ENCODE results near the gene GAS2L1.

GAS2L1 gene

DNA sequence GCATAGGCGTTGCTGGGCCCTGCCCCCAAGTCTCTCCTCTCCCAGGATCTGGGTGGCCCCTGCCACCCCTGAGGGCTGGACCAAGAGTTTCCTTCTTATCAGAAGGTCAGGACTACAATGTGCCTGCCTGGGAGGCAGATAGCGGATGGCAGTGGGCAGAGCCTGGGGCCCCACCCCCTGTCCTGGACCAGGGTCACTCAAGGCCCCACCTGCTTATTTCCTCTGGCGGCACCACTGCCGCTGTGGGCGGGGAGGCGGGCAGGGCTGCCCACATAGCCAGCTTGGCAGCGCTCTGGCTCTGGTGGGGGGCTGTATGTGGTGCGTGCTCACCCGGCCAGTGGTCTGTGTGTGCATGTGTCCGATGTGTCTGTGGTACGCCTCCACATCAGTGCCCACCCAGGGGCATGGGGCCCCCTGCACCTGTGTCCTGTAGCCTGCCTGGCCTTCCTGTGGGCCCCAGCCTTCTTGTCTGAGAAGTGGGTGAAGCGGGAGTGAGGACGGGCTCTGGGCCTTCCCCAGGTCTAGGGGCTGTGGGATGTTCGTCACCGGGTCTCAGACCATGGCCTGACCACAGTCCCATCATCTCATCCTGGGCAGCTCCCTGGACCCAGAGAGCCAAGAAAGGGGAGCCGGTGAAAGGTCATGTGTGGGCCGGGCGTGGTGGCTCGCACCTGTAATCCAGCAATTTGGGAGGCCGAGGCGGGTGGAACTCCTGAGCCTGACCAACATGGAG is 3.0 kb downstream of the GAS2L1 start:
- DNase-seq (ENCODE audit: low read depth, low spot score), result peak; percentile 35

DNA sequence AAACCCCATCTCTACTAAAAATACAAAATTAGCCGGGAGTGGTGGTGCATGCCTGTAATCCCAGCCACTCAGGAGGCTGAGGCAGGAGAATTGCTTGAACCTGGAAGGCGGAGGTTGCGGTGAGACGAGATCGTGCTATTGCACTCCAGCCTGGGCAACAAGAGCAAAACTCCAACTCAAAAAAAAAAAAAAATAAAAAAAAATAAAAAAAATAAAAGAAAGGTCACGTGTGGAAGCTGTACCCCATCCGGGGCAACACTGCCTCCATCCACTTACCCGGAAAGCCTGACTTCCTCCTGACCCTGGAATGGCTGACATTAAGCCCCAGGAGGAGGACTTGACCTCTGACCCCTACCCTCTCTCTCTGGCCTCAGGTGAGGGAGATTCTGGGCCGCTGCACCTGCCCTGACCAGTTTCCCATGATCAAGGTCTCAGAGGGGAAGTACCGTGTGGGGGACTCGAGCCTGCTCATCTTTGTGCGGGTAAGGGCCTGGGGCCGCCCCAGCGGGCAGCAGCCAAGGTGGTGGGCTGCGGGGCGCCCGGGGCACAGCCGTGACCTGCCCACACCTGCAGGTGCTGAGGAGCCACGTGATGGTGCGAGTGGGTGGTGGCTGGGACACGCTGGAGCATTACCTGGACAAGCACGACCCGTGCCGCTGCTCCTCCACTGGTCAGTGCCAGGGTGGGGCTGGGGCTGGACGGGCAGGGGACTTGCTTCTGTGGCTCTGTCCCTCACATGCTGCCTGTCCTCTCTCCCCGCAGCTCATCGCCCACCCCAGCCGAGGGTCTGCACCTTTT is 3.8 kb downstream of the GAS2L1 start:
- DNase-seq (ENCODE audit: low read depth, low spot score), result peak; percentile 16

DNA sequence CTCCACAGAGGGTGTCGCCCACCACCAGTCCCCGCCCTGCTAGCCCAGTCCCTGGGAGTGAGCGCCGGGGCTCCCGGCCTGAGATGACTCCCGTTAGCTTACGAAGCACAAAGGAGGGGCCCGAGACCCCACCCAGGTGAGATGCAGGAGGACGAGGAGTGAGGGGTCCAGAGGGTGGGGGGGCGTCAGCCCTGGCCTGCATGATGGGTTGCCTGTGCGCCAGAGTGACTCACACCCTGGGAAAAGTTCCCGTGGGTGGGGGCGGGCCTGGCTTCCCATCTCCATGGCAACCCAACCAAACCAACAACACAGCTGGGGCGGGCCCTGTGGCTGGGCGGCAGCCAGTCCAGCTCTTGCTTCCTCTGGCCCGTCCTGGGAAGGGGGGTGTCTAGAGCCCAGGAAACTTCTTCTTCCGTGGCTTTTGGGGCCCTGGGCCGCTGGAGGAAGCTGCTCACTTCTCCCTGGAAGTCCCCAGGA is 4.5 kb downstream of the GAS2L1 start:
- DNase-seq (ENCODE audit: low read depth, low spot score), result peak; percentile 99

DNA sequence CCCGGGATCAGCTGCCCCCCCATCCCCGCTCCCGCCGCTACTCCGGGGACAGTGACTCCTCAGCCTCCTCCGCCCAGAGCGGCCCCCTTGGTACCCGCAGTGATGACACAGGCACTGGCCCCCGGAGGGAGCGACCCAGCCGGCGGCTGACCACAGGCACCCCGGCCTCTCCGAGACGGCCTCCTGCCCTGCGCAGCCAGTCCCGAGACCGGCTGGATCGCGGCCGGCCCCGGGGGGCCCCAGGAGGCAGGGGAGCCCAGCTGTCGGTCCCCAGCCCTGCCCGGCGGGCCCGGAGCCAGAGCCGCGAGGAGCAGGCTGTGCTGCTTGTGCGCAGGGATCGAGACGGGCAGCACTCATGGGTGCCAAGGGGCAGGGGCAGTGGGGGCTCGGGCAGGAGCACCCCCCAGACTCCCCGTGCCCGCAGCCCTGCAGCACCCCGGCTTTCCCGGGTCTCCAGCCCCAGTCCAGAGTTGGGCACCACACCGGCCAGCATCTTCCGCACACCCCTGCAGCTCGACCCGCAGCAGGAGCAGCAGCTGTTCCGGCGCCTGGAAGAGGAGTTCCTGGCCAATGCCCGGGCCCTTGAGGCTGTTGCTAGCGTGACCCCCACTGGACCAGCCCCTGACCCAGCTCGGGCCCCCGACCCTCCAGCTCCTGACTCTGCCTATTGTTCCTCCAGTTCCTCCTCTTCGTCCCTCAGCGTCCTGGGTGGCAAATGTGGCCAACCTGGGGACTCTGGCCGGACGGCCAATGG is 5.2 kb downstream of the GAS2L1 start:
- peak; percentile 57 for DNase-seq (ENCODE audit: low read depth, low spot score)

DNA sequence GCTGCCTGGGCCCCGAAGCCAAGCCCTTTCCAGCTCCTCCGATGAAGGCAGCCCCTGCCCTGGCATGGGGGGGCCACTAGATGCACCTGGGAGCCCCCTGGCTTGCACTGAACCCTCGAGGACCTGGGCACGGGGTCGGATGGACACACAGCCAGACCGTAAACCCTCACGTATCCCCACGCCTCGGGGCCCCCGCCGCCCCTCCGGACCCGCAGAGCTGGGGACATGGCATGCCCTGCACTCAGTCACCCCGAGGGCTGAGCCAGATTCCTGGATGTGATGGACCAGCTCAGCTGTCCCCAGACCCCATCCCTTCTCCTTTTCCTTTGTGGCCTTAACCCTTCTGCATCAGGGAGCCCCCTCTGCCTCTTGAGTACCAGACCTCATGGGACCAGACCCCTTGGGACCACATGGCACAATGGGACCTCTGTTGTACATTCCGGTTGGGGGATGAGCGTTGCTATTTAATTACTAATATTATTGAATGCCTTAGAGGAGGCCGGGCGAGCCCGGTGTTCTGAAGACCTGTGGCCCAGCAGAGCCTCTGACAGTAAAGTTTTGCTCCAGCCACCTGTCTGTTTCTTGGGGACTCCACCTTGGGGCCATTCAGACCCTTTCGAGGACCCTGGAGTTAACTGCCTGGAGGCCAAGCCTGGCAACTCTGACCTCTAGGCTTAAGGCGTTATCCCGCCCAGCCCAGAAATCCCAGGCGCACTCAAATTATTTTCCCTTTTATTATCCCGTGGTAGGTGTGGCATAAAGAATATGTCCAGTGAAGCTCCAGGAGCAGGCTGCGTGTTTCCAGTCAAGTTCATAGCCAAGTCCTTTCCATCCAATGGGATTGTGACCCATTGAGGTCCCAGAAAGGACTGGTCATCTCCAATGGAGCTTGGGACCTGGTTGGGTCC is 6.0 kb downstream of the GAS2L1 start:
- DNase-seq (ENCODE audit: low read depth, low spot score), result no peak

DNA sequence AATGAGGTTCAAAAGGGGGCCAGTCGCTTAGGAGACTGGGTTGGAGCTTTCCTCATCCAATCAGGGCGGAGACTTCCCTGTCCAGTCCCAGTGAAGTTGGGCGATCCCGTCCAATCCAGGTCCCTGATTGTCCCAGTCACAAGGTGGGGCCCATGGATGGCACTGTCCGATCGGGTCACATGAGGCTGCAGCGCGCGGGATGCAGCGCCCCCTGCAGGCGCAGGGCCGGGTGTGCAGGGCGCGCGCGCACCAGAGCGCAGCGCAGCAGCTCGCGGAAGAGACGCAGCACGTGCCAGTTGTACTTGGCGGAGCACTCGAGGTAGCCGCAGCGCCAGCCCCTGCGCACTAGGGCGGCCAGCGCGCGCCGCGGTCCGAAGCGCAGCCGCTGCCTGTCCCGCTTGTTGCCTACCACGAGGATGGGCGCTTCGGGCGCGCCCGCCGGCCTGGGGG is 6.7 kb downstream of the GAS2L1 start:
- peak; percentile 63 for DNase-seq (ENCODE audit: low read depth, low spot score)

DNA sequence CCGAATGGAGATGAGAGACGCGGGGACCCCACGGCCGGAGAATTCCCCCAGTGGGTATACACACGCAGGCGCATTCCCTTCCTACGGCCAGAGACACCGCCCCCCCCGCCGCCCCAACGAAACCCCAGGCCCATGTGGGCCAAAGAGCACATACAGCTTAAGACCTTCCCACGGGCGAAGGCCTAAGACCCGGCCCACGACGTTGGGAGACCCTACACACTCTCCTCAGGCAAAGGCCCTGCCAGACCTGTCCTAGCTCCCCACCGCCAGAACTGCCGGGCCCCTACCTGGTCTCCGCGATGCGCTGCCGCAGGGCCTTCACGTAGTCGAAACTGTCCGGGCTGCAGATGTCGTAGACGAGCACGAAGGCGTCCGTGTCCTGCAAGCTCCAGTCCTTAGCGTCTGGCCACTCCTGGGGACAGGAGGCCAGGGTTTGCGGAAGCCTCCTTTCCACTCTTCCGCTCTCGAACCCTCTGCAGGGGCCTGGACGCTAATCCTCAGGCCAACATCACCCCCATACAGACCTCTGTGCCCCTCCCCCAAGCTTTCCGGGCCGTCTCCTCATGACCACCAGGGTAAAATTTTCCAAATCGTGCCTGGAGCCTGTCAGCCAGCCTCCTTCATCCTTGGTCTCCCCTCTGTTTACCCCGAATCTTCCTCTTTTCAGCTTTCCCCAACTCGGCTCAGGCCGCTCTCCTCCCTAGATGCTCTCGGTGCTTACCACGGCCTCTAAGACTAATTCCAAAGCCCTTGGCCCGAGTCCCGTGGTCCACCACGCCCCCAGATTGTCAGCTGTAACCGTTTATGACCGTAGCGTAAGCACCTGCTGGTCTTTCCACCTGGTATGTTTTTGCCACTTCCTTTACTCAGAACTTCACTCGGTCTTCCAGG is 7.4 kb downstream of the GAS2L1 start:
- DNase-seq (ENCODE audit: low read depth, low spot score), result no peak

DNA sequence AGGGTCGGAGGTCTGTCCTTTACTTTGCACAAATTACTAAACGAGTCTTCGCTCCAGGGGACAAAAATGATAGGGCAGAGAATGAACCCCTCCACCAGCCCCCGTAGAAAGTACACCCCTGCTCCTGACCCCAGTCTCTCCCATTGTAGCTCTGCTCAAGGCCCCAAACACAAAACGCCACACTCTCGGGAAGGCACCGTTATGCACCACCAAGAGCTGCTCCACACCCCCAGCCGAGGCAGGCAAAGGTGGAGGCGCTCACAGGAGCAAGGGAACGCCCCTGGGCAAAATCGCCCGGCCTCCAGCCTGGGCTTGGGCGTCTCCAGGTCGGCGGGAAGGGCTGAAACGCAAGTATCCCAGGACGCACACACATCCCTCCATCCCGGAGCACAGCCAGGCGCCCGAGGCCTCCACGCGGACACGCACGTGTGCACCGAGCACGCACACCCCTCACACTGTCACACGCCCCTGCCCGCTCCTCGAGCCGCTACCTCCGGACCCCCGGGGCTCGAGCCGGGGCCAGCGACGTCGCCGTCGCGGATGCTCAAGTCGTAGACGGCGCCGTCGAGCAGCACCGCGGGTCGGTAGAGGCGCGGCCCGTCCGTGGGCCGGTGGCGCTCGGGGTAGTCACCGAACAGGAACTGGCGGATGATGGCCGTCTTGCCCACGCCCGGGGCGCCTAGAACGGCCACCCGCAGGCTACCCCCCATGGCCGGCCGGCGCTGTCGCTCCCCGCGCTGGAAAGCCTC is 8.3 kb downstream of the GAS2L1 start:
- peak; percentile 40 for DNase-seq (ENCODE audit: low read depth, low spot score)

DNA sequence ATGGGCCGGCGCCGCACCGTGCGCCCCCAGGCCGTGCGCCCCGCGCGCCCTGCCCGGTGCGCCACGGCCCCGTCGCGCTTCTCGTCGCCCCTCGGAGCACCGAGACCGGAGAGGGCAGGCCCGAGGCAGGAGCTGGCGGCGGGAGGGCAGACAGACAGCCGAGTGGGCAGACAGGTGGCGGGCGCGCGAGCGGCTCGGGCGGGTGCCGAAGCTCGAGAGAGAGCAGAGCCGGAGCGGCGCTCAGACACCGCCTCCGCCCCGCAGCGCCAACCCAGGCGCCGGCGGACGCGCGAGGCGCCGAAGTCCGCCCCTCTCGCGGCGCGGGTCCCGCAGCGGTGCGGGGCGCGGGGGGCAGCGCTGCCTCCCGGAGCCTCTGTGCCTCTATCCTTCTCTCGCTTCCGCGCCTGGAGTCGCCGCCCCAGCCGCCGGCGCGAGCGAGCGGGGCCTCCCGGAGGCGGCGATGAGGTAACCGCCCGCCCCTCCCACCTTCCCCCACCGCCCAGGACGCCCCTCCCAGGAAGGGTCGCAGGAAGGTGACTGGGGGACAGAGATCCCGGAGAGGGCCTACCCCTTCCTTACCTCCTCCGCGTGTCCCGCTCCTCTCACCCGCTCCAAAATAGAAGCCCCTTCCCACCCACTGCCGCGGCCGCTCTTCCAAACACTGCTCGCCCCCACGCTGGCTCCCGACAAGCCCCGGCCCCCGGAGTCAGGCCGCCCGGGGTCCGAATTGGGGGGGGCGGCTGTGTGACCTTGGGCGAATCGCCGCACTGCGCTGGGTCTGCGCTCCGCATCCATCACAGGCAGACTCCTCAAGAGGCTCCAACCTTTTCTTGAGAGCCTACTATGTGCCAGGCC is 9.1 kb downstream of the GAS2L1 start, which contains the start of gene RASL10A:
TSS of gene RASL10A (minus strand) at position 412 of the 855 bp plus-strand sequence. CDS start 451 bp downstream, outside the sequence.
- peak; percentile 56 for DNase-seq (ENCODE audit: low read depth, low spot score)

DNA sequence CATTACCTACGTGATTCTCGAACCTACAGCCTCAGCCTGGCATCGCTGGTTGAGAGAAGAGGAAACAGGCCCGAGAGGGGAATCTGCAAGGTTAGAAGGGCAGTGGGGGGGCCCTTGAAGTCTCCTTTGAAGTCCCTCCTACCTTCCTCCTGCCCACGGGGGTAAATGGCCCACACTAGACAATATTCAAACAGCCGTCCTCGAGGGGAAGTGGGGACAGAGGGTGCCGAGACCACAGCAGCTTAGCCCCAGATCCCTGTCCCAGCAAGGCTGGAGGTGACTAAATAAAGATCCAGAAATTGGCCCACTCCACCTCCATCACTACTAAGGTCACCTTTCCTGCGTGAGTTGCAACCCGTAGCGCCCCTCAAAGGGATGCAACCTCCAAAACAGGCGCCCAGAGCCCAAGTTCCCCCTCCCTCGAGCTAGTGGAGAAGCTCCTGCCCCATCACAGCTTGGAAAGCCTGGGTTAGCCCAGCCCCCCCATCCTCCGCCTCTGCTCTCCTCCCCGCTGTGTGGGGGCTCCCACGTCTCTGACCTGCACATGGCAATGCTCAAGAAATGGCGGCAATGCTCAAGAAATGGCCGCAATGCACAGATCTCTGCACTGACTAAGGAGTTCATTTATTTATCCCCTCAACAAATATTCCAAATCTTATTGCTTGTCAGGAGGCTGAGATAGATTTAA is 9.8 kb downstream of the GAS2L1 start:
- no peak for DNase-seq (ENCODE audit: low read depth, low spot score)

DNA sequence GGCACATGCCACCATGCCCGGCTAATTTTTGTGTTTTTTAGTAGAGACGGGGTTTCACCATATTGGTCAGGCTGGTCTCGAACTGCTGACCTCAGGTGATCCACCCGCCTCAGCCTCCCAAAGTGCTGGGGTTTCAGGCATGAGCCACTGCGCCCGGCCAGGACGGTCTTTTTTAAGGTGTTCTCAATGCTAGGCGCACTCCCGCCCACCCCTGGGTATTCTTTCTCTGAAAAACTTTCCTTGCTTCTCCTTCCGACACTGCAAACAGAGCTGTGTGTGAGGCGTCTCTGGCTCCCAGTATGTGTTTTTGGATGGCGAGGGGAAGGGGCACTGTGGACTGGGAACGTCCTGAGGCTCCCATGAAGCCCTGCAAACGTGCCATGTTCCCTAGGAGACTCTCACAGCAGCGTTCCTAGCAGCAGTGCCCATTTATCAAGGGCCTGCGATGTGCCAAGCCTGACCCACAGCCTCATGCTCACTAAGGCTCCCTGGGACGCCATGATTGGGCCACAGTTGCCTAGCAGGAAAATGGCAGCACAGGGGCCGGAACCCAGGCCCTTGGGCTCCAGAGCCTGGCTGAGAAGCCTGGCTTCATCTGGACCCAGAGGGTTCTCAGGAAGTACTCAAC is 11.5 kb downstream of the GAS2L1 start:
- DNase-seq (ENCODE audit: low read depth, low spot score), result no peak

DNA sequence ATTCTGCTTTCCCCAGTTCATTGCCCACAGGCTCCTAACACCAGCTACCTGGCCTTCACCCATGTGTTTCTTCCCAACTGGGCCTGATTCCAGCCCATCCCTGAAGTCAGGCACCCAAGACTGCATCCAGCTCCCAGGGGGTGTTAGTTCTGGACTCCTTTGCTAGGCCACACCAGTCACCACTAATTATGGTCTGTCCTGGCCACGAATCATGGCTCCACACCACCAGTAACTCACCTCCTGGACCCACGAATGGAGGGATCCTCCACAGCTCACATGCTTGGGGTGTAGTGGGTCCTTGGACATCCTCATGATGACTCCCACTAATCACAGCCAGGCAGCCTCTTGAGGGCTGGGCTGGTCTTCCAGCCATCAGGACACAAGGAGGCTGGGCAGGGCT is 12.6 kb downstream of the GAS2L1 start:
- DNase-seq (ENCODE audit: low read depth, low spot score), result no peak

DNA sequence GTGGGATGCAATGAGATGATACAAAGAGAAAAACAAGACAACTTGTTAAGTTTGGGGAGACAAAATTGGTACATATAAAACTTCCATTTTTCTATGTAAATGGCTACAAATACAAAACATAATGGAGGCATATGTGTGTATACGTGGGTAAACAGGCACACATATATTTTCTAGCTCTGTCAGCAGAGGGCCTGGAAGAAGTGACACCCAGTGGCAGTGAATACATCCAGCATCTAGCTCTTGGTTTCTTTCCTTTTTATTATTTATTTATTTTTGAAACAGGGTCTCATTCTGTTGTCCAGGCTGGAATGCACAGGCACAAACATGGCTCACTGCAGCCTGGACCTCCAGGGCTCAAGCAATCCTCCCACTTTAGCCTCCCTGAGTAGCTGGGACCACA is 14.1 kb downstream of the GAS2L1 start:
- DNase-seq (ENCODE audit: low read depth, low spot score), result no peak

DNA sequence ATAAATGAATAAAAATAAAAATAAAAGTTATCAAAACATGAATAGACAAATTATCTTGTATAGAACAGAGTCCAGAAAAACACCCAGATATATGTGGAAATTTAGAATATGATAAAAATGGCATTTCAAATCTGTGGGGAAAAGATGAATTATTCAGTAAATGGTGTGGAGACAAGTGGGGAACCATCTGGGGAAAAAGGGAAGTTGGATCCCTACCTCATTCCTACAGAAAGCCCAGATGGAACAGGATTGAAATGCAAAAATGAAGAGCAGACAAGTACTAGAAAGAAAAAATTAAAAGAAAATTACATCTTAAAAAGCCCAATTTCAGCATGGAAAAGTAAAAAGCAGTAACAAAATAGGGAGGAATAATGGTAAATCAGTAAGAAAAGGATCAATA is 17.2 kb downstream of the GAS2L1 start:
- DNase-seq (ENCODE audit: low read depth, low spot score), result no peak

DNA sequence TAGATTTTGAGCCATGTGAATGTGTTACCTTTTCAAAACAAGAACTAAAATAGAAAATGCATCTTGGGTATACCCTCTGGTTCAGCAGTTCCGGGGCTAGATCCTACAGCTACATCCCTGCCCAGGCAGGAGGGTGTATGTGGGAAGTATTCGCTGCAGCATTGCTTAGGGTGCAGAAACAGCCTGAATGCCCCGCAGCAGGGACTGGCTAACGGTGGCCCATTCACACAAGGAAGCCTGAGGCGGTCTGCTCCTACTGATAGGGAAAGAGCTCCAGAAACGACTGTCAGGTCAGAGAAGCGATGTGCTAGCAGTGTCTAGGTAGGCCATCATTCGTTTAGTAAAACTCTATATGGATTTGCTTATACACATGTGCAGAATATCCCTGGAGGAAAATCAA is 18.9 kb downstream of the GAS2L1 start:
- no peak for DNase-seq (ENCODE audit: low read depth, low spot score)

DNA sequence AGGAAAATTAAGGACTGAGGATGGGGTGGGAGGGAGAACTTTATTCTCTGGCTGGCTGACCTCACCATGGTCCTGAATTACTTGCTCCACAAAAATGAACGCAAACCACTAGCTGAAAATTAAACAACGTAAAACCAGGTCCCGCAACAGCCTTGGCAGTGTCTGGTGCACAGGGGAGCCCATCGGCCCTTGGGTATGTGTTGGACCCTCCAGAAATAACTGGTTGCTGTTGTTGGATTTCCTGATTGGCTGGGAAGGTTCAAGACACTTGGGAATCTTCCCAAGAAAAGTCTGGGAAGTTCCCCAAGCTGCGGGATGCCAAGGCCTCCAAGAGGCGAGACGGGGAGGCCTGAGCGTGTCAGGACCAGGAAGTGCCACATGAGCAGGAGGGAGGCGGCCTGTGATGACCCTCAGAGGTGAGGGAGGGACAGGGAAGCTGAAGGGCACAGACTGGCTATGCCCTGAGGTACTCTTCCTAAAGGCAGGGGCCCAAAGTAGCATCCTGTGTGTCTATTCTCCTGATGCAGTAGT is 19.4 kb downstream of the GAS2L1 start:
- DNase-seq (ENCODE audit: low read depth, low spot score), result no peak

DNA sequence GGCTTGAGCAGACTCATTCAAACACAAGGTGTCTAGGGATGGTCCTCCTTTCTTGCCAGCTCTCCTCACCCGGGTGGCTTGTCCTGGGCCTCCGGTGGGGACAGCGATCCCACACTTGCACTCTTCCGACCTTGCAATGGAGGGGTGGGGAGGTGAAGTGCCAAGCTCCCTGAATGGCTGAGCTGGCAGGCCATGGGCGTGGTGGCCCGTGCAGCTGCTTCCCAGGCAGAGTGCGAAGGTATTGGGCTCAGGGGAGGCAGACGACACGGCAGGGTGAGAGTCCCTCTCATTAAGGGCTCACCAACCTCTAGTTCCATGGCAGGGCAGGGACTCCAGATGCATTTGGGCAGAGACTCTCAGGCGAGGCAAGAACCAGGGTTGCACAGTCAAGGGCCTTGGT is 20.0 kb downstream of the GAS2L1 start:
- no peak for DNase-seq (ENCODE audit: low read depth, low spot score)
